ENCODE measurements around the gene HGS.

The HGS gene

GRCh38 chr17:81687770-81688541 lies 4.1 kb downstream of the HGS start:
- no peak for DNase-seq

- no peak for DNase-seq
These were observed 4.8 kb downstream of the HGS start for GRCh38 chr17:81688616-81689015.

- DNase-seq, result no peak
These were observed 6.3 kb downstream of the HGS start for GRCh38 chr17:81690066-81690465.

GRCh38 chr17:81690549-81690948 lies 6.7 kb downstream of the HGS start:
- no peak for DNase-seq

- DNase-seq, result no peak
These were observed 7.4 kb downstream of the HGS start for GRCh38 chr17:81691196-81691595.

GRCh38 chr17:81691608-81692007 lies 7.8 kb downstream of the HGS start:
- DNase-seq, result no peak

GRCh38 chr17:81693509-81694210 lies 9.8 kb downstream of the HGS start:
- no peak for DNase-seq

- no peak for DNase-seq
These were observed 11.0 kb downstream of the HGS start for GRCh38 chr17:81694810-81695209.

- no peak for DNase-seq
These were observed 11.4 kb downstream of the HGS start for GRCh38 chr17:81695211-81695610.

GRCh38 chr17:81695801-81696200 lies 12.0 kb downstream of the HGS start:
- DNase-seq, result no peak

- no peak for DNase-seq
These were observed 12.6 kb downstream of the HGS start for GRCh38 chr17:81696218-81696941.

GRCh38 chr17:81697261-81698044 lies 13.6 kb downstream of the HGS start:
- no peak for DNase-seq

GRCh38 chr17:81700353-81701287 lies 16.8 kb downstream of the HGS start:
- no peak for DNase-seq

GRCh38 chr17:81701288-81702071 lies 17.7 kb downstream of the HGS start:
- no peak for DNase-seq

GRCh38 chr17:81702934-81703746 lies 19.3 kb downstream of the HGS start, which contains the start of gene MRPL12:
Gene MRPL12 (plus strand): TSS chr17:81703367. CDS start chr17:81703502, 135 bp downstream.
- DNase-seq, result peak; percentile 85

- DNase-seq, result no peak
These were observed 20.2 kb downstream of the HGS start for GRCh38 chr17:81703747-81704654.

GRCh38 chr17:81705518-81706231 lies 21.9 kb downstream of the HGS start:
- DNase-seq, result no peak

- DNase-seq, result no peak
These were observed 22.4 kb downstream of the HGS start for GRCh38 chr17:81706232-81706611.
